ENCODE results near the gene DNAJC28. TPM values are rescaled to one million over a fixed set of nuclear protein-coding genes. Genes with fewer than 3 reads are reported as not detected.

Gene DNAJC28
- total and polyA plus RNA-seq, 9 of the 15 experiments (the other 6 are each of a cell fraction or from before 2014, with no cell fraction given), result 0.68 to 2.5 (median 1.1) TPM

GRCh38 chr21:33479679-33480480, 11.6 kb downstream of the DNAJC28 start, which contains the start of gene TMEM50B (continued):
- no peak for TF ChIP-seq ZNF449 (CRISPR knock-in tag; IDR thresholded peaks at IDR 0.05)
- TF ChIP-seq NR2F6 (CRISPR knock-in tag; IDR thresholded peaks at IDR 0.05), result no peak
- TF ChIP-seq HMG20B (CRISPR knock-in tag; IDR thresholded peaks at IDR 0.05), result no peak
- TF ChIP-seq MEF2D (tag; conservative IDR thresholded peaks at IDR 0.05; ENCODE audit: low read depth), result no peak
- no peak for TF ChIP-seq DLX4 (CRISPR knock-in tag; IDR thresholded peaks at IDR 0.05)
- TF ChIP-seq ETV1 (tag; conservative IDR thresholded peaks at IDR 0.05; ENCODE audit: low read depth), result peak; percentile 57
- TF ChIP-seq THAP12 (CRISPR knock-in tag; IDR thresholded peaks at IDR 0.05), result peak; percentile 74
- TF ChIP-seq FIP1L1 (IDR thresholded peaks at IDR 0.05; ENCODE audit: low read depth, low read length, poor library complexity, severe bottlenecking), result peak; percentile 83
- TF ChIP-seq ZNF311 (CRISPR knock-in tag; IDR thresholded peaks at IDR 0.05), result no peak
- no peak for TF ChIP-seq KLF10 (CRISPR knock-in tag; IDR thresholded peaks at IDR 0.05)
- no peak for TF ChIP-seq NFIX (CRISPR knock-in tag; IDR thresholded peaks at IDR 0.05; ENCODE audit: low read depth)
- no peak for TF ChIP-seq HDAC3 (IDR thresholded peaks at IDR 0.05; ENCODE audit: borderline replicate concordance, partially characterized antibody)
- peak; percentile 39; the same call in 1 of the 2 replicates for TF ChIP-seq ZNF263 (CRISPR knock-in tag; IDR thresholded peaks at IDR 0.05; ENCODE audit: borderline replicate concordance)
- peak; percentile 57; the same call in 1 of the 2 replicates for TF ChIP-seq TRIM28 (IDR thresholded peaks at IDR 0.05)
- TF ChIP-seq HNRNPLL (IDR thresholded peaks at IDR 0.05; ENCODE audit: low read depth, low read length, poor library complexity, severe bottlenecking), result peak; percentile 70
- no peak for TF ChIP-seq SRSF7 (optimal IDR thresholded peaks at IDR 0.05; ENCODE audit: low read depth, low read length)
- TF ChIP-seq ZNF3 (CRISPR knock-in tag; IDR thresholded peaks at IDR 0.05), result no peak
- no peak for TF ChIP-seq IRF2 (CRISPR knock-in tag; IDR thresholded peaks at IDR 0.05)
- TF ChIP-seq ZKSCAN3 (CRISPR knock-in tag; IDR thresholded peaks at IDR 0.05), result no peak
- TF ChIP-seq ZNF324 (CRISPR knock-in tag; IDR thresholded peaks at IDR 0.05), result no peak
- TF ChIP-seq ZC3H11A (IDR thresholded peaks at IDR 0.05; ENCODE audit: low read depth, low read length), result no peak
- TF ChIP-seq POLR2A (conservative IDR thresholded peaks at IDR 0.05), result peak; percentile 93
- 0 out of 2 replicates have a peak, but pooled peaks have one; percentile 1 for TF ChIP-seq FOXP4 (CRISPR knock-in tag; IDR thresholded peaks at IDR 0.05; ENCODE audit: borderline replicate concordance)
- peak; percentile 91 for TF ChIP-seq SMAD4 (CRISPR knock-in tag; conservative IDR thresholded peaks at IDR 0.05)

Measured in K562 (cell line).